HepG2 (cell line): ENCODE data around the gene SOHLH2. TPM values are rescaled to one million over a fixed set of nuclear protein-coding genes. Genes with fewer than 3 reads are reported as not detected.

Experiments
- ATAC-seq: fragments of 200-7000 bp; cut with Tn5 transposase; 3 replicates; pipeline ENCODE4 v1.9.1; 2020; ENCODE audit warnings: mild to moderate bottlenecking, moderate library complexity
- BruUV-seq: library from RNA; stranded (reverse); fragments of 400-500 nt; replicated peaks from 2 replicates; lab custom pipeline; 2021; lab: Mats Ljungman, UMichigan
- CTCF ChIA-PET: fragments of 300-600 bp; formaldehyde crosslinking; extraction: SDS; loops from one replicate; lab custom pipeline; 2021; ENCODE audit warnings: low total read pairs, inconsistent platforms, low intra/inter-chr PET ratio; lab: Yijun Ruan, JAX
- POLR2A ChIA-PET: fragments of 350-600 bp; sonication (Branson Sonifier 250); formaldehyde crosslinking; loops from one replicate; lab custom pipeline; 2020; ENCODE audit warnings: antibody characterized with exemption, inconsistent platforms; lab: Yijun Ruan, JAX
- DNase-seq: peaks from one replicate; pipeline ENCODE4 v3.0.0-alpha.2; 2015; ENCODE audit warnings: low spot score
- FAIRE-seq: peaks from 3 replicates; lab custom pipeline; 2011; peaks lifted over from hg19 to GRCh38; lab: Jason Lieb, UNC
- H2AFZ ChIP-seq: one replicate; pipeline ENCODE4 v1.6.1; 2011; ENCODE audit warnings: low read length, inconsistent platforms
- H3K27ac ChIP-seq: fragments of 300-600 bp; 3 replicates; pipeline ENCODE4 v1.8.0; 2011; ENCODE audit warnings: mixed run types, mild to moderate bottlenecking, mixed read lengths, low read length, inconsistent platforms; ENCODE audit not compliant: insufficient read depth; ENCODE audit errors: extremely low read length
- H3K27me3 ChIP-seq, 2 experiments: fragments of 200-600 bp in 1 of 2; 2 replicates in 1 of 2; 3 replicates in 1 of 2; pipeline versions ENCODE4 v1.6.0 to v1.8.0; 2011; ENCODE audit warnings: low read length in 2 of 2, mild to moderate bottlenecking in 2 of 2, moderate library complexity in 2 of 2, inconsistent platforms in 1 of 2; ENCODE audit not compliant: insufficient read depth in 2 of 2, control insufficient read depth in 1 of 2
- H3K36me3 ChIP-seq, 2 experiments: fragments of 200-600 bp in 1 of 2; replicated peaks in 1 of 2; 2 replicates in 1 of 2; 3 replicates in 1 of 2; pipeline versions ENCODE4 v1.5.1 to v1.8.0; 2011; ENCODE audit warnings: low read length in 2 of 2, inconsistent platforms in 1 of 2; ENCODE audit not compliant: insufficient read depth in 2 of 2, control insufficient read depth in 1 of 2
- H3K4me1 ChIP-seq: 2 replicates; pipeline ENCODE4 v1.5.1; 2012; ENCODE audit warnings: low read length, inconsistent platforms; ENCODE audit not compliant: insufficient read depth
- H3K4me2 ChIP-seq: 2 replicates; pipeline ENCODE4 v1.6.0; 2011; ENCODE audit warnings: low read depth, low read length, inconsistent platforms
- H3K4me3 ChIP-seq, 3 experiments: fragments of 200-600 bp in 1 of 3; sonication (generic), shearing (Covaris generic) in 1 of 3; replicated peaks in 1 of 3; 2 replicates each; pipeline ENCODE4 v1.5.1; 2011 to 2016; ENCODE audit warnings: low read length in 3 of 3, inconsistent platforms in 2 of 3, low read depth in 2 of 3, mild to moderate bottlenecking in 2 of 3, control low read depth in 1 of 3, mixed read lengths in 1 of 3; ENCODE audit not compliant: insufficient read depth in 1 of 3
- H3K79me2 ChIP-seq: one replicate; pipeline ENCODE4 v1.6.1; 2011; ENCODE audit warnings: low read length, inconsistent platforms; ENCODE audit not compliant: insufficient read depth
- H3K9ac ChIP-seq: 2 replicates; pipeline ENCODE4 v1.6.0; 2011; ENCODE audit warnings: mild to moderate bottlenecking, low read depth, low read length, inconsistent platforms; ENCODE audit not compliant: insufficient read depth
- H3K9me3 ChIP-seq: 2 replicates; pipeline ENCODE4 v1.5.1; 2012; ENCODE audit warnings: mild to moderate bottlenecking, low read length
- H4K20me1 ChIP-seq: 2 replicates; pipeline ENCODE4 v1.6.0; 2011; ENCODE audit warnings: inconsistent platforms, mild to moderate bottlenecking, low read length, moderate library complexity; ENCODE audit not compliant: insufficient read depth
- ATF7-NPFF ChIP-seq: sonication (generic); formaldehyde crosslinking; IDR thresholded peaks from 2 replicates; pipeline ENCODE4 v1.8.1; 2023; ENCODE audit warnings: mild to moderate bottlenecking, low read depth, missing genetic modification reagents, moderate library complexity
- CBFB ChIP-seq: sonication (generic); formaldehyde crosslinking; IDR thresholded peaks from 2 replicates; pipeline ENCODE4 v1.4.0; 2020; ENCODE audit warnings: missing genetic modification reagents
- ETV6 ChIP-seq: sonication (generic); formaldehyde crosslinking; conservative IDR thresholded peaks from 2 replicates; pipeline ENCODE4 v1.4.0; 2020; ENCODE audit warnings: missing genetic modification reagents
- EZH2 ChIP-seq: conservative IDR thresholded peaks from 2 replicates; pipeline ENCODE4 v1.6.1; 2012; ENCODE audit warnings: mild to moderate bottlenecking, low read depth, low read length, moderate library complexity
- GATA4 ChIP-seq: sonication (generic); IDR thresholded peaks from 2 replicates; pipeline ENCODE4 v1.6.1; 2016; ENCODE audit warnings: antibody characterized with exemption, low read depth, borderline replicate concordance
- GTF3A ChIP-seq: sonication (generic); formaldehyde crosslinking; conservative IDR thresholded peaks from 2 replicates; pipeline ENCODE4 v1.4.0; 2020; ENCODE audit warnings: mild to moderate bottlenecking, missing genetic modification reagents
- MAFF ChIP-seq: IDR thresholded peaks from 2 replicates; pipeline ENCODE4 v1.6.1; 2011; ENCODE audit warnings: low read depth, low read length, improper control_type of control experiment
- MED8 ChIP-seq: sonication (generic); formaldehyde crosslinking; IDR thresholded peaks from 2 replicates; pipeline ENCODE4 v1.8.1; 2023; ENCODE audit warnings: mild to moderate bottlenecking, missing genetic modification reagents; ENCODE audit not compliant: insufficient replicate concordance
- NFE2L2 ChIP-seq: fragments of 150-350 bp; IDR thresholded peaks from 2 replicates; pipeline ENCODE4 v1.6.1; 2014; ENCODE audit warnings: low read length
- RBM22 ChIP-seq: fragments of 200-400 bp; formaldehyde crosslinking; optimal IDR thresholded peaks from 2 replicates; pipeline ENCODE3; 2017; ENCODE audit warnings: mild to moderate bottlenecking, low read length, moderate library complexity
- RFX3 ChIP-seq: IDR thresholded peaks from 2 replicates; pipeline ENCODE4 v1.6.1; 2016; ENCODE audit warnings: missing biosample characterization, missing genetic modification reagents
- SCMH1 ChIP-seq: sonication (generic); formaldehyde crosslinking; IDR thresholded peaks from 2 replicates; pipeline ENCODE4 v1.9.0; 2021; ENCODE audit warnings: missing genetic modification reagents, mild to moderate bottlenecking, borderline replicate concordance
- SNAI1 ChIP-seq: sonication (generic); formaldehyde crosslinking; IDR thresholded peaks from 2 replicates; pipeline ENCODE4 v1.5.0; 2020; ENCODE audit warnings: mild to moderate bottlenecking, missing genetic modification reagents, borderline replicate concordance
- TCF7L2 ChIP-seq: IDR thresholded peaks from 2 replicates; pipeline ENCODE4 v1.6.1; 2011; ENCODE audit warnings: mild to moderate bottlenecking, low read depth, low read length, moderate library complexity
- ZNF18 ChIP-seq: sonication (generic); formaldehyde crosslinking; IDR thresholded peaks from 2 replicates; pipeline ENCODE4 v1.8.0; 2022; ENCODE audit warnings: mild to moderate bottlenecking, missing genetic modification reagents; ENCODE audit not compliant: insufficient replicate concordance
- ZNF251 ChIP-seq: sonication (generic); formaldehyde crosslinking; IDR thresholded peaks from 2 replicates; pipeline ENCODE4 v1.9.0; 2021; ENCODE audit warnings: mild to moderate bottlenecking, missing genetic modification reagents
- ZNF296 ChIP-seq: sonication (generic); formaldehyde crosslinking; conservative IDR thresholded peaks from 2 replicates; pipeline ENCODE4 v1.5.0; 2020; ENCODE audit warnings: mild to moderate bottlenecking, missing genetic modification reagents
- ZNF383 ChIP-seq: sonication (generic); formaldehyde crosslinking; IDR thresholded peaks from 2 replicates; pipeline ENCODE4 v1.4.0; 2020; ENCODE audit warnings: missing genetic modification reagents, mild to moderate bottlenecking, borderline replicate concordance
- WGBS: methylation state at CpG from one replicate; pipeline ENCODE4 v1.1.6; 2017; ENCODE audit warnings: low lambda C conversion rate; 5-methylcytosine and 5-hydroxymethylcytosine counted together
- in situ Hi-C: cut with HindIII; loops from 2 replicates; pipeline ENCODE4 v1.10.0; 2017; ENCODE audit warnings: low pct_unique_long_range_greater_than_20kb; ENCODE audit not compliant: extremely low pct_ligation_motif_present
- intact Hi-C: fragments of 100-400 bp; cut with micrococcal nuclease; formaldehyde crosslinking; loops from one replicate; pipeline ENCODE4 v1.10.0; 2022; ENCODE audit not compliant: unreplicated experiment
- polyA plus RNA-seq, 8 experiments: library from polyadenylated mRNA; depleted of rRNA in 3 of 8; stranded (reverse) in 7 of 8; unstranded in 1 of 8; fragments of >200 nt; fragmentation: Illumina TruSeq in 4 of 8; extraction: Trizol in 4 of 8; gene quantifications; 2 replicates each; pipeline versions ENCODE4 v1.2.1 to v1.2.3, GENCODE V29; 2011 to 2016; ENCODE audit warnings: low read depth in 4 of 8, missing spikeins in 1 of 8, mixed read lengths in 1 of 8; ENCODE audit not compliant: insufficient read depth in 1 of 8
- total RNA-seq, 5 experiments: library from RNA; depleted of rRNA; stranded (reverse); fragments of >200 nt; fragmentation: Illumina TruSeq; extraction: Trizol; gene quantifications; 2 replicates each; pipeline ENCODE4 v1.2.3, GENCODE V29; 2016; ENCODE audit warnings: low read depth in 1 of 5

The SOHLH2 gene
- total and polyA plus RNA-seq, 2 of the 13 experiments (the other 11 are each of a cell fraction or from before 2014, with no cell fraction given), result not detected

GRCh38 chr13:36126491-36126890 lies 87.9 kb downstream of the SOHLH2 start:
- FAIRE-seq (no peak), ATAC-seq (no peak), DNase-seq (no peak)
- no peaks in the 10 kb centered on the region for H3K79me2 ChIP-seq
- H3K9ac ChIP-seq, result no peak overlapping the region
- H4K20me1 ChIP-seq, result no peaks in the 10 kb centered on the region
- no peaks in the 10 kb centered on the region for H3K36me3 ChIP-seq
- H3K4me2 ChIP-seq, result no peak overlapping the region
- no peak overlapping the region for H3K27ac ChIP-seq
- no peak overlapping the region for H3K4me3 ChIP-seq
- intact Hi-C loops, result no loop called here
- H3K4me1 ChIP-seq, result no peaks in the 10 kb centered on the region
- WGBS, result 36% methylated on average over 3 of the region's 3 CpGs
- no peaks in the 10 kb centered on the region for H3K9me3 ChIP-seq
- H2AFZ ChIP-seq, result no peak overlapping the region
- TF ChIP-seq EZH2, result no peak
- TF ChIP-seq GATA4, result no peak
- no peak for TF ChIP-seq SNAI1 (CRISPR knock-in tag)
- no peak for TF ChIP-seq RBM22
- no peak for TF ChIP-seq TCF7L2
- TF ChIP-seq MED8 (CRISPR knock-in tag), result no peak
- no peak for TF ChIP-seq ZNF383 (CRISPR knock-in tag)
- no peak for TF ChIP-seq GTF3A (CRISPR knock-in tag)
- no peak for TF ChIP-seq SCMH1
- TF ChIP-seq RFX3 (CRISPR knock-in tag), result no peak
- no peak for TF ChIP-seq ZNF251 (CRISPR knock-in tag)
- TF ChIP-seq ZNF296 (CRISPR knock-in tag), result no peak
- no peak for TF ChIP-seq CBFB (CRISPR knock-in tag)
- TF ChIP-seq MAFF, result no peak
- no peak for TF ChIP-seq NFE2L2
- no peak for TF ChIP-seq ATF7-NPFF
- TF ChIP-seq ETV6, result no peak
- no peak for TF ChIP-seq ZNF18 (CRISPR knock-in tag)
- TF ChIP-seq, all 625 proteins: peak for 0
- peaks cover 0 to 22% of the 10 kb centered on the region in 2 experiments; a peak in 3 of 5 replicates for H3K27me3 ChIP-seq
- BruUV-seq, result no TSS peak
- ChIA-PET POLR2A (no interaction called here), CTCF (no interaction called here)
- in situ Hi-C loops, result no loop called here
